A549 treated with ZK216348 at 1 μM for 4 hours (cell line): ENCODE measurements around the gene CGGBP1. TPM values are rescaled to one million over a fixed set of nuclear protein-coding genes. Genes with fewer than 3 reads are reported as not detected.

Source experiments
- total RNA-seq: library from RNA; stranded (reverse); fragments of 200-300 nt; extraction: Qiagen RNA extraction; gene quantifications from 5 replicates; pipeline ENCODE4 v1.2.3, GENCODE V29; 2022; ENCODE audit warnings: low read depth

CGGBP1 gene, protein sequence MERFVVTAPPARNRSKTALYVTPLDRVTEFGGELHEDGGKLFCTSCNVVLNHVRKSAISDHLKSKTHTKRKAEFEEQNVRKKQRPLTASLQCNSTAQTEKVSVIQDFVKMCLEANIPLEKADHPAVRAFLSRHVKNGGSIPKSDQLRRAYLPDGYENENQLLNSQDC
- total RNA-seq = 30.0 to 43.3 TPM (median 39.9 TPM) in 5 replicates

DNA sequence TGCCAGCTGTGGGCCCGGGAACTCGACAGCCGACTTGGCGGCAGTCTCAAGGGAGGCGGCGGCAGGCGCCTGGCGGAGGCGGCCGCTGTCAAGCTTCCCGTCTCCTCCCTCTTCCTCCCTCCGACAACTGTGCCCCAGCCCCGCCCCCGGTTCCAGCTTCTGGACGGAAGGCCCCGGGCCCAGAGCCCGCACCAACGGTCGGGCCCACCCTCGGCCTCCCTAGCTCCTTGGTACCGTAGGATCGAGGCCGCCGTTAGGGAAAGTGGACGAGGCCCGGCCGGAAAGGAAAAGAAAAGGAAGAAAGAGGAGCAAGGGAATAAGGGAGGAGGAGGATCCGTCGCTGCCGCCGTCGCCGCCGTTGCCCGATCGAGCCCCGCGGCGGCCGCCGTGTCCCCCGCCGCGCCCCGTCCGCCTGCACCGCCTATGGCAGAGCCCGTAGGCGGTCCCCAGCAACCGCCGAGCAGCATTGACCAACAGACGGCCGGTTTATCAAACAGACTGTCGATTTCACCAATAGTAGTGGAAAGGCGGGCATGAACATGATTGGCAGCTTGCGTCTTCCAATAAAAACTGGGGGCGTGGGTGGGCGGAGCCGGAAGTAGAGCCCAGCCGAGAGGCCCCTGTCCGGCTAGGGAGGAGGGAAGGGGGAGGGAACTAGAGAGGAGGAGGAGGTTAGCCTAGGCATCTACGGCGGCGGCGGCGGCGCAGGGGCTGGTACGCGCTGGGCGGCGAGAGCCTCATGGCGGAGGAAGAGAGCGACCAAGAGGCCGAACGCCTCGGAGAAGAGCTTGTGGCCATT, at the start of gene CGGBP1, which contains the start of gene ZNF654:
Gene CGGBP1, minus strand, starts transcription at position 425 of the 799 bp plus-strand sequence. CDS start 3,029 bp downstream, outside the sequence.
Gene ZNF654, plus strand, starts transcription at position 675 of the 799 bp plus-strand sequence. Its CDS starts 65 bp downstream, at position 740.

Other genes starting within 250 kb of the CGGBP1 start
- 2.7 to 4.4 TPM (median 3.7 TPM) in 5 replicates for gene ZNF654, start 250 bp upstream of the CGGBP1 start, total RNA-seq
- gene C3orf38, start 91.0 kb upstream of the CGGBP1 start, total RNA-seq = 14.6 to 20.6 TPM (median 16.4 TPM) in 5 replicates